ENCODE measurements around the gene MNAT1.
"Not testable (repeated sequence)": the region's sequence is repeated elsewhere in the genome, so short reads cannot be mapped to it uniquely, and the experiment has no call there.

- not testable (repeated sequence) for TF ChIP-seq CTCF (IDR thresholded peaks at IDR 0.05; ENCODE audit: poor library complexity); EZH2 (IDR thresholded peaks at IDR 0.05; ENCODE audit: borderline replicate concordance); EZH2phosphoT487 (IDR thresholded peaks at IDR 0.05; ENCODE audit: low read depth, severe bottlenecking, unreplicated experiment)
Observed at GRCh38 chr14:60851692-60852091, 117.1 kb downstream of the MNAT1 start.

Measured in hepatocyte (in vitro differentiated cells).